ENCODE results near the gene RAB37.

DNA sequence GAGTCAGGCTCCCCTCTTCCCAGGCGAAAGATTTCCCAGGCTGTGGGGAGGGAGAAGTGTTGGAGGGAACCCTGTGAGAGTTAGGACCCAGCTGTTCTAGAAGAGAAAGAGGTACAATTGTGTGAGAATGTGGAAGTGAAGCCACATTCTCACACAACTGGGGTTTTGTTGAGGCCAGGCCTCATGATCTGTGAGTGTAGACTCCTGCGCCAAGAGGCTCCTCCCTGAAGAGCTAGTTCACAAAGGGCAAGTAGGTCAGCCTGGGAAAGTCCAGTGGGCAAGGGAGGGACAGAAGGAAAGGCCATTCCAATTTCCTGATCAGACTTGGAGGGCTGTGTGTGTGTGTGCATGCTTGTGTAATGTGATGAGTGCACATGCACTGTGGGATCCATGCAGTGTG lies 39.5 kb upstream of the RAB37 start:
- TF ChIP-seq POLR2A (IDR thresholded peaks at IDR 0.05) (no peak), EP300 (IDR thresholded peaks at IDR 0.05) (no peak)
